Measurements from ENCODE around the gene RPS27.

DNA sequence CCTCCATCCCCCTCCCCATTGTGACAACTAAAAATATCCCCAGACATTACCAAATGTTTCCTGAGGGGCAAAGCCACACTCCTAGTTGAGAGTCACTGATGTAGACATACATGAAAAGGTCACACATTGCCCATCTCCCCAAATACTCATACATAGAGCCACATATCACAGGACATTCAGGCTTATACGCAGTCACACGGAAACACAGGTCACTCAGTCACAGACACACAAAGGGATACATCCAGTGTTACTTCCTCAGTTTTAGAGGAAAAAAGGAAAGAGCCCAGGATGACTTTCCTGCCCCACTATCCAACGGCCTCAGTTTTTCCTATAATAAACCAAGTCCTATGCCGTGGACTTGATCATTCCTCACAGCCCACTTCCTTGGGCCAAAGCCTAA, 29.1 kb upstream of the RPS27 start:
- TF ChIP-seq POLR2AphosphoS5 (IDR thresholded peaks at IDR 0.05) (no peak), EZH2 (IDR thresholded peaks at IDR 0.05; ENCODE audit: borderline replicate concordance, insufficient read depth, low read length, poor library complexity, severe bottlenecking) (no peak), RAD21 (conservative IDR thresholded peaks at IDR 0.05) (no peak), TAF1 (IDR thresholded peaks at IDR 0.05; ENCODE audit: low read depth) (no peak), EP300 (conservative IDR thresholded peaks at IDR 0.05; ENCODE audit: poor library complexity, severe bottlenecking) (no peak)
- TF ChIP-seq, protein P1, sequence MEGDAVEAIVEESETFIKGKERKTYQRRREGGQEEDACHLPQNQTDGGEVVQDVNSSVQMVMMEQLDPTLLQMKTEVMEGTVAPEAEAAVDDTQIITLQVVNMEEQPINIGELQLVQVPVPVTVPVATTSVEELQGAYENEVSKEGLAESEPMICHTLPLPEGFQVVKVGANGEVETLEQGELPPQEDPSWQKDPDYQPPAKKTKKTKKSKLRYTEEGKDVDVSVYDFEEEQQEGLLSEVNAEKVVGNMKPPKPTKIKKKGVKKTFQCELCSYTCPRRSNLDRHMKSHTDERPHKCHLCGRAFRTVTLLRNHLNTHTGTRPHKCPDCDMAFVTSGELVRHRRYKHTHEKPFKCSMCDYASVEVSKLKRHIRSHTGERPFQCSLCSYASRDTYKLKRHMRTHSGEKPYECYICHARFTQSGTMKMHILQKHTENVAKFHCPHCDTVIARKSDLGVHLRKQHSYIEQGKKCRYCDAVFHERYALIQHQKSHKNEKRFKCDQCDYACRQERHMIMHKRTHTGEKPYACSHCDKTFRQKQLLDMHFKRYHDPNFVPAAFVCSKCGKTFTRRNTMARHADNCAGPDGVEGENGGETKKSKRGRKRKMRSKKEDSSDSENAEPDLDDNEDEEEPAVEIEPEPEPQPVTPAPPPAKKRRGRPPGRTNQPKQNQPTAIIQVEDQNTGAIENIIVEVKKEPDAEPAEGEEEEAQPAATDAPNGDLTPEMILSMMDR (IDR thresholded peaks at IDR 0.05; ENCODE audit: poor library complexity, severe bottlenecking): no peak

All from neural cell (in vitro differentiated cells).